ENCODE results near the gene NMRK1. TPM values are rescaled to one million over a fixed set of nuclear protein-coding genes. Genes with fewer than 3 reads are reported as not detected.
A peak's percentile ranks its signal among the peaks of the same experiment; 100 is the strongest.

NMRK1 gene
- total and polyA plus RNA-seq, 2 experiments from 2014 or later = 6.2 to 15.8 TPM

- H3K27me3 ChIP-seq (ENCODE audit: insufficient read depth) = peaks cover 5% of the 10 kb centered on the region; the same call in 1 of the 2 replicates
- H3K9me2 ChIP-seq (ENCODE audit: insufficient read depth) = no peaks in the 10 kb centered on the region
- H2AFZ ChIP-seq = peak overlapping the region; percentile 85
- DNase-seq (ENCODE audit: low spot score) = peak; percentile 73
- Mint-ChIP-seq H3K9me3 (no peaks in the 10 kb centered on the region; the same call in 2 of the 3 replicates), H3K4me1 (peaks cover 32% of the 10 kb centered on the region), H3K4me3 (peak overlapping the region; percentile 94), H3K36me3 (ENCODE audit: low read depth) (no peaks in the 10 kb centered on the region), H3K27ac (no peak overlapping the region), H3K27me3 (ENCODE audit: insufficient read depth, low read depth, poor library complexity) (peaks cover 8% of the 10 kb centered on the region)
- TF ChIP-seq POLR2AphosphoS5 (IDR thresholded peaks at IDR 0.05; ENCODE audit: low read depth) (no peak; the same call in 1 of the 2 replicates), REST (IDR thresholded peaks at IDR 0.05; ENCODE audit: unreplicated experiment) (no peak), CTCF (conservative IDR thresholded peaks at IDR 0.05; ENCODE audit: low read depth in 2 of 2) (peak in 1 of 2 experiments; percentile 39; a peak in 2 of 4 replicates)
- H3K4me1 ChIP-seq (ENCODE audit: insufficient read depth) = peaks cover 32% of the 10 kb centered on the region
- H3K36me3 ChIP-seq (ENCODE audit: insufficient read depth) = no peaks in the 10 kb centered on the region
- 0 out of 2 replicates have a peak, but pooled peaks cover 7% of the 10 kb centered on the region for H4K20me1 ChIP-seq (replicated peaks; ENCODE audit: insufficient read depth)
- H3K79me2 ChIP-seq (replicated peaks; ENCODE audit: insufficient read depth) = peaks cover 32% of the 10 kb centered on the region
- H3K4me3 ChIP-seq = peak overlapping the region; percentile 68
- peak; percentile 59 for ATAC-seq
- H3K4me2 ChIP-seq = peak overlapping the region; percentile 92
- H3F3A ChIP-seq (replicated peaks; ENCODE audit: low read depth) = no peaks in the 10 kb centered on the region
- H3K27ac ChIP-seq (ENCODE audit: low read depth) = peak overlapping the region; percentile 52; the same call in 1 of the 2 replicates
Measured at GRCh38 chr9:75088646-75089372, 854 bp upstream of the NMRK1 start.

- Histone ChIP-seq H2AFZ (peak overlapping the region; percentile 95), H3K4me2 (peak overlapping the region; percentile 71), H3K9me2 (ENCODE audit: insufficient read depth) (no peaks in the 10 kb centered on the region), H3K4me3 (peak overlapping the region; percentile 68), H3F3A (replicated peaks; ENCODE audit: low read depth) (no peaks in the 10 kb centered on the region), H3K36me3 (ENCODE audit: insufficient read depth) (no peaks in the 10 kb centered on the region), H3K27me3 (ENCODE audit: insufficient read depth) (peaks cover 5% of the 10 kb centered on the region; the same call in 1 of the 2 replicates), H3K27ac (ENCODE audit: low read depth) (peak overlapping the region; percentile 91; the same call in 1 of the 2 replicates), H3K4me1 (ENCODE audit: insufficient read depth) (peaks cover 40% of the 10 kb centered on the region), H4K20me1 (replicated peaks; ENCODE audit: insufficient read depth) (0 out of 2 replicates have a peak, but pooled peaks cover 7% of the 10 kb centered on the region), H3K79me2 (replicated peaks; ENCODE audit: insufficient read depth) (peaks cover 20% of the 10 kb centered on the region)
- peak; percentile 69 for DNase-seq (ENCODE audit: low spot score)
- TF ChIP-seq ETS1 (IDR thresholded peaks at IDR 0.05) (no peak), JUNB (IDR thresholded peaks at IDR 0.05; ENCODE audit: unreplicated experiment) (no peak), POLR2AphosphoS5 (IDR thresholded peaks at IDR 0.05; ENCODE audit: low read depth) (0 out of 2 replicates have a peak, but pooled peaks have one; percentile 16)
- Mint-ChIP-seq H3K27me3 (ENCODE audit: insufficient read depth, low read depth, poor library complexity) (peaks cover 8% of the 10 kb centered on the region), H3K27ac (peak overlapping the region; percentile 96), H3K36me3 (ENCODE audit: low read depth) (no peaks in the 10 kb centered on the region; the same call in 2 of the 3 replicates), H3K4me3 (peak overlapping the region; percentile 94), H3K4me1 (peaks cover 41% of the 10 kb centered on the region), H3K9me3 (no peaks in the 10 kb centered on the region; the same call in 2 of the 3 replicates)
- ATAC-seq = no peak; the same call in 1 of the 3 replicates
Measured at GRCh38 chr9:75087289-75087823, 599 bp downstream of the NMRK1 start.
